ENCODE measurements around the gene ITCH.

The ITCH gene

GRCh38 chr20:34537651-34538050 is 174.6 kb downstream of the ITCH start (continued):
- no peak for TF ChIP-seq ZNF366 (tag by site-specific recombination; conservative IDR thresholded peaks at IDR 0.05)

- H3K36me3 ChIP-seq (ENCODE audit: control insufficient read depth in 2 of 2, insufficient read depth in 1 of 2, low read length in 2 of 2): peaks cover 0 to 81% of the 10 kb centered on the region in 2 experiments; a peak in 2 of 3 replicates
- CTCF ChIA-PET: interaction anchor here (0.5 to 3.4 kb wide), 10 partner anchors 8 to 728 kb away, joined by 3 to 22 read pairs (median 4); no protein-coding TSS in a partner anchor
Observed at GRCh38 chr20:34538671-34539123, 175.6 kb downstream of the ITCH start.

GRCh38 chr20:34539756-34540155 is 176.7 kb downstream of the ITCH start:
- H3K4me3 ChIP-seq (ENCODE audit: low read depth, low read length): no peak overlapping the region
- no peaks in the 10 kb centered on the region for H3K9me3 ChIP-seq (ENCODE audit: control insufficient read depth, insufficient read depth, low read depth, low read length)
- peaks cover 0 to 74% of the 10 kb centered on the region in 2 experiments; a peak in 2 of 3 replicates for H3K36me3 ChIP-seq (ENCODE audit: control insufficient read depth in 2 of 2, insufficient read depth in 1 of 2, low read length in 2 of 2)
- H3K4me1 ChIP-seq (ENCODE audit: control insufficient read depth, insufficient read depth, low read length): no peaks in the 10 kb centered on the region
- POLR2A ChIA-PET: interaction anchor here (0.6 to 1.0 kb wide), 2 partner anchors 237 to 1299 kb away, joined by 3 to 8 read pairs; partner anchors contain the start of gene AHCY
- CTCF ChIA-PET: interaction anchor here (0.6 to 3.4 kb wide), 9 partner anchors 10 to 907 kb away, joined by 3 to 22 read pairs (median 7); partner anchors contain the start of gene MAP1LC3A
- no peak overlapping the region for H3K27ac ChIP-seq (ENCODE audit: extremely low read depth, low read depth, low read length)
- TF ChIP-seq ZFP3 (tag by site-specific recombination; IDR thresholded peaks at IDR 0.05; ENCODE audit: low read depth) (no peak), ZNF624 (tag by site-specific recombination; IDR thresholded peaks at IDR 0.05) (no peak), ZNF707 (tag by site-specific recombination; IDR thresholded peaks at IDR 0.05) (no peak), ZNF518A (tag by site-specific recombination; conservative IDR thresholded peaks at IDR 0.05; ENCODE audit: low read depth) (no peak)

More at GRCh38 chr20:34538671-34539123, 175.6 kb downstream of the ITCH start:
- H3K4me3 ChIP-seq (ENCODE audit: low read depth, low read length): no peak overlapping the region
- H3K27ac ChIP-seq (ENCODE audit: extremely low read depth, low read depth, low read length): no peak overlapping the region
- no peaks in the 10 kb centered on the region for H3K9me3 ChIP-seq (ENCODE audit: control insufficient read depth, insufficient read depth, low read depth, low read length)
- no peaks in the 10 kb centered on the region for H3K4me1 ChIP-seq (ENCODE audit: control insufficient read depth, insufficient read depth, low read length)
- TF ChIP-seq CTCF (tag by site-specific recombination; IDR thresholded peaks at IDR 0.05) (peak; percentile 70), ZNF280D (tag by site-specific recombination; IDR thresholded peaks at IDR 0.05) (no peak), SCRT2 (tag by site-specific recombination; IDR thresholded peaks at IDR 0.05) (peak; percentile 86), SP7 (tag by site-specific recombination; IDR thresholded peaks at IDR 0.05) (no peak), SP3 (tag by site-specific recombination; IDR thresholded peaks at IDR 0.05) (no peak), ZNF416 (tag by site-specific recombination; IDR thresholded peaks at IDR 0.05) (no peak), SCRT1 (tag by site-specific recombination; IDR thresholded peaks at IDR 0.05; ENCODE audit: borderline replicate concordance) (peak; percentile 79), ZNF677 (tag by site-specific recombination; IDR thresholded peaks at IDR 0.05) (no peak), BCL6B (tag by site-specific recombination; IDR thresholded peaks at IDR 0.05) (no peak), GLIS1 (tag by site-specific recombination; IDR thresholded peaks at IDR 0.05) (no peak)
- POLR2A ChIA-PET: no interaction called here
